ENCODE measurements around the gene PEX1. TPM values are rescaled to one million over a fixed set of nuclear protein-coding genes. Genes with fewer than 3 reads are reported as not detected.

PEX1 gene
- polyA plus RNA-seq, 2 of the 4 experiments (the other 2 are of a cell fraction): 8.8 to 23.2 TPM

DNA sequence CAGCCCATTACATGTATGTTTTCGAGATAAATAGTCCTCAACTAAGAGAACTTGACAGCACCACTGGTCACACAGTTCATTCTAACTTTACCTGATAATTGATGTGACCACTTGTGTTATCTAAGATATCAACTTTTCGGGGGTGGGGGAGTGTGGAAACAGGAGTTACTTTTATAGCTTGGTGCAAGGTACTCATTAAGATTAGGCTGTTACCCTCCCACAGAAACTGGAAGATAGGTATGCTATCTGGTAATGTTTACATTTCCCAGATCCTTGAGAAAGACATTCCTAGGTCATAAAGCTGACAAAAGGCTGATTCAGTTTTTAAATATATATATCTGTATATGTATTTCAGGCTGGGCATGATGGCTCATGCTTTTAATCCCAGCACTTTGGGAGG lies 61.6 kb downstream of the PEX1 start:
- H3K4me3 ChIP-seq: no peak overlapping the region
- H3K4me2 ChIP-seq: no peak overlapping the region
- no peak for TF ChIP-seq ZFP36 (IDR thresholded peaks at IDR 0.05; ENCODE audit: borderline replicate concordance, partially characterized antibody)
- no peak for TF ChIP-seq ZC3H11A (IDR thresholded peaks at IDR 0.05)
- no peak for TF ChIP-seq ZNF302 (CRISPR knock-in tag; IDR thresholded peaks at IDR 0.05)
- TF ChIP-seq TP53 (CRISPR knock-in tag; IDR thresholded peaks at IDR 0.05): no peak
- TF ChIP-seq, protein P1, sequence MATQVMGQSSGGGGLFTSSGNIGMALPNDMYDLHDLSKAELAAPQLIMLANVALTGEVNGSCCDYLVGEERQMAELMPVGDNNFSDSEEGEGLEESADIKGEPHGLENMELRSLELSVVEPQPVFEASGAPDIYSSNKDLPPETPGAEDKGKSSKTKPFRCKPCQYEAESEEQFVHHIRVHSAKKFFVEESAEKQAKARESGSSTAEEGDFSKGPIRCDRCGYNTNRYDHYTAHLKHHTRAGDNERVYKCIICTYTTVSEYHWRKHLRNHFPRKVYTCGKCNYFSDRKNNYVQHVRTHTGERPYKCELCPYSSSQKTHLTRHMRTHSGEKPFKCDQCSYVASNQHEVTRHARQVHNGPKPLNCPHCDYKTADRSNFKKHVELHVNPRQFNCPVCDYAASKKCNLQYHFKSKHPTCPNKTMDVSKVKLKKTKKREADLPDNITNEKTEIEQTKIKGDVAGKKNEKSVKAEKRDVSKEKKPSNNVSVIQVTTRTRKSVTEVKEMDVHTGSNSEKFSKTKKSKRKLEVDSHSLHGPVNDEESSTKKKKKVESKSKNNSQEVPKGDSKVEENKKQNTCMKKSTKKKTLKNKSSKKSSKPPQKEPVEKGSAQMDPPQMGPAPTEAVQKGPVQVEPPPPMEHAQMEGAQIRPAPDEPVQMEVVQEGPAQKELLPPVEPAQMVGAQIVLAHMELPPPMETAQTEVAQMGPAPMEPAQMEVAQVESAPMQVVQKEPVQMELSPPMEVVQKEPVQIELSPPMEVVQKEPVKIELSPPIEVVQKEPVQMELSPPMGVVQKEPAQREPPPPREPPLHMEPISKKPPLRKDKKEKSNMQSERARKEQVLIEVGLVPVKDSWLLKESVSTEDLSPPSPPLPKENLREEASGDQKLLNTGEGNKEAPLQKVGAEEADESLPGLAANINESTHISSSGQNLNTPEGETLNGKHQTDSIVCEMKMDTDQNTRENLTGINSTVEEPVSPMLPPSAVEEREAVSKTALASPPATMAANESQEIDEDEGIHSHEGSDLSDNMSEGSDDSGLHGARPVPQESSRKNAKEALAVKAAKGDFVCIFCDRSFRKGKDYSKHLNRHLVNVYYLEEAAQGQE (IDR thresholded peaks at IDR 0.05): no peak
- TF ChIP-seq SREBF2 (IDR thresholded peaks at IDR 0.05): no peak
- TF ChIP-seq NFE2L2 (conservative IDR thresholded peaks at IDR 0.05; ENCODE audit: low read length): no peak
- TF ChIP-seq MAFK (IDR thresholded peaks at IDR 0.05; ENCODE audit: partially characterized antibody): no peak
- no peak for TF ChIP-seq ZSCAN20 (CRISPR knock-in tag; IDR thresholded peaks at IDR 0.05)
- no peaks in the 10 kb centered on the region for H3K9me3 ChIP-seq
- H3K4me1 ChIP-seq: no peaks in the 10 kb centered on the region
- ATAC-seq: no peak
- no peak for FAIRE-seq
- POLR2A ChIA-PET: no interaction called here
- 80% methylated on average over 2 of the region's 2 CpGs for WGBS (ENCODE audit: missing lambda C conversion rate)
- DNase-seq (ENCODE audit: low read depth in 1 of 2, low spot score in 1 of 2): no peak
- CTCF ChIA-PET: interaction anchor here (1.1 to 4.6 kb wide), 2 partner anchors 19 to 42 kb away, joined by 3 to 19 read pairs; partner anchors contain the start of gene GATAD1
- no peak overlapping the region for H3K27ac ChIP-seq

DNA sequence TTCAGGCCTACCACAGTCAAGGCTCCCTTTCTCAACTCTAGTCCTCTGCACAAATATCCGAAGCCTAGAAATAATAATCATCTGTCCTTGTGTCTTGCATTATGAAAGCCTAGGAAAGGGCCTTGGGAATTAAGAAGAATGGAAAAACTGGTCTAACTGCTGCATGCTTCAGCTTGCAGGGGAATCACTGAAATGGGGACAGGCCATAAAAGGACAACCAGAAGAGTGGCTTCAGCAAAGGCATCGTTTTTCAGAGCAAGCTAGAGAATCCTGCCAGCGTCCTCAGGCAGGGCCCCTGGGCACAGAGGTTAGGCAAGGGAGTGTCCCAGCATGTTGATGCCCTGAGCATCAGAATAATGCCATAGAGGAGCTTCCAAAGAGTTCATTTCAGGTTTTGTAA lies 63.8 kb downstream of the PEX1 start:
- no peak for DNase-seq (ENCODE audit: low read depth in 1 of 2, low spot score in 1 of 2)
- no peak overlapping the region for H3K4me3 ChIP-seq
- TF ChIP-seq, protein P2, sequence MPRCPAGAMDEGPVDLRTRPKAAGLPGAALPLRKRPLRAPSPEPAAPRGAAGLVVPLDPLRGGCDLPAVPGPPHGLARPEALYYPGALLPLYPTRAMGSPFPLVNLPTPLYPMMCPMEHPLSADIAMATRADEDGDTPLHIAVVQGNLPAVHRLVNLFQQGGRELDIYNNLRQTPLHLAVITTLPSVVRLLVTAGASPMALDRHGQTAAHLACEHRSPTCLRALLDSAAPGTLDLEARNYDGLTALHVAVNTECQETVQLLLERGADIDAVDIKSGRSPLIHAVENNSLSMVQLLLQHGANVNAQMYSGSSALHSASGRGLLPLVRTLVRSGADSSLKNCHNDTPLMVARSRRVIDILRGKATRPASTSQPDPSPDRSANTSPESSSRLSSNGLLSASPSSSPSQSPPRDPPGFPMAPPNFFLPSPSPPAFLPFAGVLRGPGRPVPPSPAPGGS (IDR thresholded peaks at IDR 0.05): no peak
- TF ChIP-seq, protein P3, sequence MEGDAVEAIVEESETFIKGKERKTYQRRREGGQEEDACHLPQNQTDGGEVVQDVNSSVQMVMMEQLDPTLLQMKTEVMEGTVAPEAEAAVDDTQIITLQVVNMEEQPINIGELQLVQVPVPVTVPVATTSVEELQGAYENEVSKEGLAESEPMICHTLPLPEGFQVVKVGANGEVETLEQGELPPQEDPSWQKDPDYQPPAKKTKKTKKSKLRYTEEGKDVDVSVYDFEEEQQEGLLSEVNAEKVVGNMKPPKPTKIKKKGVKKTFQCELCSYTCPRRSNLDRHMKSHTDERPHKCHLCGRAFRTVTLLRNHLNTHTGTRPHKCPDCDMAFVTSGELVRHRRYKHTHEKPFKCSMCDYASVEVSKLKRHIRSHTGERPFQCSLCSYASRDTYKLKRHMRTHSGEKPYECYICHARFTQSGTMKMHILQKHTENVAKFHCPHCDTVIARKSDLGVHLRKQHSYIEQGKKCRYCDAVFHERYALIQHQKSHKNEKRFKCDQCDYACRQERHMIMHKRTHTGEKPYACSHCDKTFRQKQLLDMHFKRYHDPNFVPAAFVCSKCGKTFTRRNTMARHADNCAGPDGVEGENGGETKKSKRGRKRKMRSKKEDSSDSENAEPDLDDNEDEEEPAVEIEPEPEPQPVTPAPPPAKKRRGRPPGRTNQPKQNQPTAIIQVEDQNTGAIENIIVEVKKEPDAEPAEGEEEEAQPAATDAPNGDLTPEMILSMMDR (IDR thresholded peaks at IDR 0.05): no peak
- TF ChIP-seq ESRRA (IDR thresholded peaks at IDR 0.05; ENCODE audit: borderline replicate concordance, low read length) (no peak), PHF8 (IDR thresholded peaks at IDR 0.05; ENCODE audit: borderline replicate concordance, low read depth) (no peak)
- H3K27ac ChIP-seq: no peak overlapping the region
- no peaks in the 10 kb centered on the region for H3K4me1 ChIP-seq
- POLR2A ChIA-PET: no interaction called here
- no peaks in the 10 kb centered on the region for H3K9me3 ChIP-seq
- no peak for FAIRE-seq
- CTCF ChIA-PET: interaction anchor here (4.6 kb wide), 1 partner anchor 17 kb away, joined by 19 read pairs; the partner anchor contains the start of gene GATAD1
- 52% methylated on average over 3 of the region's 3 CpGs for WGBS (ENCODE audit: missing lambda C conversion rate)
- H3K4me2 ChIP-seq: no peak overlapping the region
- ATAC-seq: no peak

DNA sequence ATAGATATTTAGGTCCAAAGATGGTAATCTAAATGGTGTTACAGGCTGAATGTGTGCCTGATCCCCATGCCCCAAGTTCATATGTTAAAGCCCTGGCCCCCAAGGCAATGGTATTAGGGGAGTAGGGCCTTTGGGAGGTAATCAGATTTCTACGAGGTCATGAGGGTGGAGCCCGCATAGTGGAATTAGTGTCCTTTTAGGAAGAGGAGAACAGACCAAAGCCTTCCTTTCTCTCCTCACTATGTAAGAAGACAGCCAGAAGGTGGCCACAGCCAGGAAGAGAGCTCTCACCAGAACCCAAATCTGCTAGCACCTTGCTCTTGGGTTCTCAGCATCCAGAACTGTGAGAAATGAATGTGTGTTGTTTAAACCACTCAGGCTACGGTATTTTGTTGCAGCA lies 65.8 kb downstream of the PEX1 start:
- POLR2A ChIA-PET: no interaction called here
- ATAC-seq (no peak), FAIRE-seq (no peak), DNase-seq (ENCODE audit: low read depth in 1 of 2, low spot score in 1 of 2) (no peak)
- 92% methylated on average over 3 of the region's 3 CpGs for WGBS (ENCODE audit: missing lambda C conversion rate)
- no peak overlapping the region for H3K4me2 ChIP-seq
- CTCF ChIA-PET: no interaction called here
- no peak overlapping the region for H3K27ac ChIP-seq
- H3K4me1 ChIP-seq: no peaks in the 10 kb centered on the region
- H3K9me3 ChIP-seq: no peaks in the 10 kb centered on the region
- no peak overlapping the region for H3K4me3 ChIP-seq
- TF ChIP-seq EHF (CRISPR knock-in tag; IDR thresholded peaks at IDR 0.05) (no peak), EP300 (IDR thresholded peaks at IDR 0.05) (no peak), FOSL2 (IDR thresholded peaks at IDR 0.05) (no peak), FOSL2 (CRISPR knock-in tag; IDR thresholded peaks at IDR 0.05) (no peak), CEBPB (IDR thresholded peaks at IDR 0.05) (no peak), ZNF302 (CRISPR knock-in tag; IDR thresholded peaks at IDR 0.05) (no peak), CHD4 (IDR thresholded peaks at IDR 0.05; ENCODE audit: borderline replicate concordance) (no peak)
- TF ChIP-seq, protein P4, sequence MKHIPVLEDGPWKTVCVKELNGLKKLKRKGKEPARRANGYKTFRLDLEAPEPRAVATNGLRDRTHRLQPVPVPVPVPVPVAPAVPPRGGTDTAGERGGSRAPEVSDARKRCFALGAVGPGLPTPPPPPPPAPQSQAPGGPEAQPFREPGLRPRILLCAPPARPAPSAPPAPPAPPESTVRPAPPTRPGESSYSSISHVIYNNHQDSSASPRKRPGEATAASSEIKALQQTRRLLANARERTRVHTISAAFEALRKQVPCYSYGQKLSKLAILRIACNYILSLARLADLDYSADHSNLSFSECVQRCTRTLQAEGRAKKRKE (CRISPR knock-in tag; IDR thresholded peaks at IDR 0.05; ENCODE audit: low read depth): no peak
- TF ChIP-seq, protein P3 (IDR thresholded peaks at IDR 0.05): no peak
- TF ChIP-seq, protein P5, sequence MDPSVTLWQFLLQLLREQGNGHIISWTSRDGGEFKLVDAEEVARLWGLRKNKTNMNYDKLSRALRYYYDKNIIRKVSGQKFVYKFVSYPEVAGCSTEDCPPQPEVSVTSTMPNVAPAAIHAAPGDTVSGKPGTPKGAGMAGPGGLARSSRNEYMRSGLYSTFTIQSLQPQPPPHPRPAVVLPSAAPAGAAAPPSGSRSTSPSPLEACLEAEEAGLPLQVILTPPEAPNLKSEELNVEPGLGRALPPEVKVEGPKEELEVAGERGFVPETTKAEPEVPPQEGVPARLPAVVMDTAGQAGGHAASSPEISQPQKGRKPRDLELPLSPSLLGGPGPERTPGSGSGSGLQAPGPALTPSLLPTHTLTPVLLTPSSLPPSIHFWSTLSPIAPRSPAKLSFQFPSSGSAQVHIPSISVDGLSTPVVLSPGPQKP (IDR thresholded peaks at IDR 0.05; ENCODE audit: low read depth, low read length): no peak
- TF ChIP-seq, protein P6, sequence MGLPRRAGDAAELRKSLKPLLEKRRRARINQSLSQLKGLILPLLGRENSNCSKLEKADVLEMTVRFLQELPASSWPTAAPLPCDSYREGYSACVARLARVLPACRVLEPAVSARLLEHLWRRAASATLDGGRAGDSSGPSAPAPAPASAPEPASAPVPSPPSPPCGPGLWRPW (IDR thresholded peaks at IDR 0.05): no peak

Data from A549 (cell line).